ENCODE measurements around the gene MARCHF3.

GRCh38 chr5:127077366-127077765 is 47.0 kb upstream of the MARCHF3 start:
- TF ChIP-seq POLR2AphosphoS5 (IDR thresholded peaks at IDR 0.05) (no peak), EZH2 (IDR thresholded peaks at IDR 0.05; ENCODE audit: borderline replicate concordance, insufficient read depth, low read length, poor library complexity, severe bottlenecking) (no peak), REST (IDR thresholded peaks at IDR 0.05; ENCODE audit: borderline replicate concordance) (no peak), CTCF (IDR thresholded peaks at IDR 0.05; ENCODE audit: poor library complexity, severe bottlenecking) (no peak), SMC3 (conservative IDR thresholded peaks at IDR 0.05; ENCODE audit: poor library complexity) (no peak), MXI1 (conservative IDR thresholded peaks at IDR 0.05; ENCODE audit: poor library complexity, severe bottlenecking) (no peak), TAF1 (IDR thresholded peaks at IDR 0.05; ENCODE audit: low read depth) (no peak), EP300 (conservative IDR thresholded peaks at IDR 0.05; ENCODE audit: poor library complexity, severe bottlenecking) (no peak), RAD21 (conservative IDR thresholded peaks at IDR 0.05) (no peak)

Measured in neural cell (in vitro differentiated cells).